GM18511 (cell line): ENCODE results near the gene TXNRD1.
"Not testable (repeated sequence)": the region's sequence is repeated elsewhere in the genome, so short reads cannot be mapped to it uniquely, and the experiment has no call there.

Experiments used
- ATAC-seq: cut with Tn5 transposase; IDR thresholded peaks from one replicate; pipeline ENCODE4 v1.9.1; 2021; ENCODE audit warnings: mild to moderate bottlenecking, moderate library complexity; ENCODE audit not compliant: unreplicated experiment

TXNRD1 gene

DNA sequence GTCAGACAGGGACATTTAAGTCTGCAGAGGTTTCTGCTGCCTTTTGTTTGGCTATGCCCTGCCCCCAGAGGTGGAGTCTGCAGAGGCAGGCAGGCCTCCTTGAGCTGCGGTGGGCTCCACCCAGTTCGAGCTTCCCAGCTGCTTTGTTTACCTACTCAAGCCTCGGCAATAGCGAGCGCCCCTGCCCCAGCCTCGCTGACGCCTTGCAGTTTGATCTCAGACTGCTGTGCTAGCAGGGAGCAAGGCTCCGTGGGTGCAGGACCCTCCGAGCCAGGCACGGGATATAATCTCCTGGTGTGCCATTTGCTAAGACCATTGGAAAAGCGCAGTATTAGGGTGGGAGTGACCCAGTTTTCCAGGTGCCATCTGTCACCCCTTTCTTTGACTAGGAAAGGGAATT is 178.5 kb downstream of the TXNRD1 start:
- not testable (repeated sequence) for ATAC-seq
